HEK293T (cell line): ENCODE data around the gene EXOC4.

Experiments
- FOXA1 ChIP-seq: fragments of 450-650 bp; IDR thresholded peaks from 2 replicates; pipeline ENCODE4 v1.6.1; 2016; ENCODE audit warnings: mild to moderate bottlenecking
- TF ChIP-seq, protein P1 (sequence below): fragments of 450-650 bp; IDR thresholded peaks from 2 replicates; pipeline ENCODE4 v1.6.1; 2016

DNA sequence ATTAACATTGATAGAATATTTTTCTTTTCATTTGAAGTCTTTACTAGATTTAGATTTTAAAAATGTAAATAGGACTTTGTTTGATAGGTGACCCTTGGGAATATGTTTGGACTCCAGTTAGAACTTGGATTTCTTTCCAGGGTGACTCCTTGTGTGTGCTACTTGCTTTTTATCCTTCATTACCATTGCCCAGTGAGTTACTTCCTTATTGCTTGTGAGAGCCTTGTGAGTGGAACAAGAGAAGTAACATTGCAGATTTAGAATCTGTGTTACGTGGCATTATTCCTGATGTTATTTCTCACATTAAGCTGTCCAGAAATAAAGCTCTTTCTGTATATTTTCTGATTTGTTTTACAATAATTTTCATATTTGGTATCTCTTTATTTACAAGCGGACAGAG, 746.3 kb downstream of the EXOC4 start:
- TF ChIP-seq FOXA1 = no peak
- TF ChIP-seq, protein P1, sequence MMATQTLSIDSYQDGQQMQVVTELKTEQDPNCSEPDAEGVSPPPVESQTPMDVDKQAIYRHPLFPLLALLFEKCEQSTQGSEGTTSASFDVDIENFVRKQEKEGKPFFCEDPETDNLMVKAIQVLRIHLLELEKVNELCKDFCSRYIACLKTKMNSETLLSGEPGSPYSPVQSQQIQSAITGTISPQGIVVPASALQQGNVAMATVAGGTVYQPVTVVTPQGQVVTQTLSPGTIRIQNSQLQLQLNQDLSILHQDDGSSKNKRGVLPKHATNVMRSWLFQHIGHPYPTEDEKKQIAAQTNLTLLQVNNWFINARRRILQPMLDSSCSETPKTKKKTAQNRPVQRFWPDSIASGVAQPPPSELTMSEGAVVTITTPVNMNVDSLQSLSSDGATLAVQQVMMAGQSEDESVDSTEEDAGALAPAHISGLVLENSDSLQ = no peak
